Measurements from ENCODE around the gene ARVCF.

- TF ChIP-seq, protein P1, sequence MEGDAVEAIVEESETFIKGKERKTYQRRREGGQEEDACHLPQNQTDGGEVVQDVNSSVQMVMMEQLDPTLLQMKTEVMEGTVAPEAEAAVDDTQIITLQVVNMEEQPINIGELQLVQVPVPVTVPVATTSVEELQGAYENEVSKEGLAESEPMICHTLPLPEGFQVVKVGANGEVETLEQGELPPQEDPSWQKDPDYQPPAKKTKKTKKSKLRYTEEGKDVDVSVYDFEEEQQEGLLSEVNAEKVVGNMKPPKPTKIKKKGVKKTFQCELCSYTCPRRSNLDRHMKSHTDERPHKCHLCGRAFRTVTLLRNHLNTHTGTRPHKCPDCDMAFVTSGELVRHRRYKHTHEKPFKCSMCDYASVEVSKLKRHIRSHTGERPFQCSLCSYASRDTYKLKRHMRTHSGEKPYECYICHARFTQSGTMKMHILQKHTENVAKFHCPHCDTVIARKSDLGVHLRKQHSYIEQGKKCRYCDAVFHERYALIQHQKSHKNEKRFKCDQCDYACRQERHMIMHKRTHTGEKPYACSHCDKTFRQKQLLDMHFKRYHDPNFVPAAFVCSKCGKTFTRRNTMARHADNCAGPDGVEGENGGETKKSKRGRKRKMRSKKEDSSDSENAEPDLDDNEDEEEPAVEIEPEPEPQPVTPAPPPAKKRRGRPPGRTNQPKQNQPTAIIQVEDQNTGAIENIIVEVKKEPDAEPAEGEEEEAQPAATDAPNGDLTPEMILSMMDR (tag by site-specific recombination; IDR thresholded peaks at IDR 0.05) = no peak
- TF ChIP-seq ZNF175 (tag by site-specific recombination; IDR thresholded peaks at IDR 0.05) = no peak
- no peak for TF ChIP-seq BCL11B (tag by site-specific recombination; IDR thresholded peaks at IDR 0.05; ENCODE audit: low read depth)
Measured at GRCh38 chr22:20064545-20065262, 48.1 kb upstream of the ARVCF start.
